ENCODE data around the gene PALLD.

GRCh38 chr4:168453146-168453545 lies 43.7 kb upstream of the PALLD start:
- TF ChIP-seq EZH2 (IDR thresholded peaks at IDR 0.05; ENCODE audit: borderline replicate concordance, low read depth, low read length, severe bottlenecking): no peak
- TF ChIP-seq CTCF (IDR thresholded peaks at IDR 0.05; ENCODE audit: borderline replicate concordance, extremely low read depth, low read length, poor library complexity, severe bottlenecking): peak; percentile 36
